WI38 (cell line): Measurements from ENCODE around the gene SLC16A5.

Experiments used
- H3K4me3 ChIP-seq: 2 replicates; pipeline ENCODE4 v1.5.1; 2011; ENCODE audit warnings: low read depth, mild to moderate bottlenecking, control low read depth, low read length
- TF ChIP-seq, protein P1 (sequence below): IDR thresholded peaks from 2 replicates; pipeline ENCODE4 v1.5.1; 2012; ENCODE audit warnings: low read depth, mild to moderate bottlenecking, control low read depth, low read length

Gene SLC16A5

GRCh38 chr17:75074532-75074931 lies 13.2 kb upstream of the SLC16A5 start:
- TF ChIP-seq, protein P1, sequence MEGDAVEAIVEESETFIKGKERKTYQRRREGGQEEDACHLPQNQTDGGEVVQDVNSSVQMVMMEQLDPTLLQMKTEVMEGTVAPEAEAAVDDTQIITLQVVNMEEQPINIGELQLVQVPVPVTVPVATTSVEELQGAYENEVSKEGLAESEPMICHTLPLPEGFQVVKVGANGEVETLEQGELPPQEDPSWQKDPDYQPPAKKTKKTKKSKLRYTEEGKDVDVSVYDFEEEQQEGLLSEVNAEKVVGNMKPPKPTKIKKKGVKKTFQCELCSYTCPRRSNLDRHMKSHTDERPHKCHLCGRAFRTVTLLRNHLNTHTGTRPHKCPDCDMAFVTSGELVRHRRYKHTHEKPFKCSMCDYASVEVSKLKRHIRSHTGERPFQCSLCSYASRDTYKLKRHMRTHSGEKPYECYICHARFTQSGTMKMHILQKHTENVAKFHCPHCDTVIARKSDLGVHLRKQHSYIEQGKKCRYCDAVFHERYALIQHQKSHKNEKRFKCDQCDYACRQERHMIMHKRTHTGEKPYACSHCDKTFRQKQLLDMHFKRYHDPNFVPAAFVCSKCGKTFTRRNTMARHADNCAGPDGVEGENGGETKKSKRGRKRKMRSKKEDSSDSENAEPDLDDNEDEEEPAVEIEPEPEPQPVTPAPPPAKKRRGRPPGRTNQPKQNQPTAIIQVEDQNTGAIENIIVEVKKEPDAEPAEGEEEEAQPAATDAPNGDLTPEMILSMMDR = no peak
- H3K4me3 ChIP-seq = no peak overlapping the region

- H3K4me3 ChIP-seq = no peak overlapping the region
- TF ChIP-seq, protein P1 = no peak
These were observed 12.0 kb upstream of the SLC16A5 start for GRCh38 chr17:75075597-75076336.

DNA sequence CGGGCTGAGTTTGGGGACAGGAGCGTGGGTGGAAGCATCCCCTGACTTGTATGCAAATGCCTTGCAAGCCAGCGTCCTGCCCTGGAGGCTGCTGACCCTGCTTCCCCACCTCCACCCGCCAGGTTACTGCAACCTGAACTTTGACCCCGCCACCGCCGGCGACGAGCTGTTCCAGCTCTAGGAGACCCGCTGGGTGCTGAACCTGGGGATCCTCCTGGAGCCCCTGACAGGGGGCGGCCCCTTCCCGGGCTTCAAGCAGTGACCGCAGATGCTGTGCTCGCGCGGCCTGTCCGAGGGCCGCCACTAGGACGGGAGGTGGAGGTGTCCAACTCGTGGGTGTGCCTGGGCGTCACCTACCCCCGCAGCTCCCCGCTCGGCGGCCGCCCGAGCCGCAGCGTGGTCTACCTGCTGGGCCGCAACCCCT lies 10.7 kb upstream of the SLC16A5 start:
- no peak overlapping the region for H3K4me3 ChIP-seq
- TF ChIP-seq, protein P1 = no peak

DNA sequence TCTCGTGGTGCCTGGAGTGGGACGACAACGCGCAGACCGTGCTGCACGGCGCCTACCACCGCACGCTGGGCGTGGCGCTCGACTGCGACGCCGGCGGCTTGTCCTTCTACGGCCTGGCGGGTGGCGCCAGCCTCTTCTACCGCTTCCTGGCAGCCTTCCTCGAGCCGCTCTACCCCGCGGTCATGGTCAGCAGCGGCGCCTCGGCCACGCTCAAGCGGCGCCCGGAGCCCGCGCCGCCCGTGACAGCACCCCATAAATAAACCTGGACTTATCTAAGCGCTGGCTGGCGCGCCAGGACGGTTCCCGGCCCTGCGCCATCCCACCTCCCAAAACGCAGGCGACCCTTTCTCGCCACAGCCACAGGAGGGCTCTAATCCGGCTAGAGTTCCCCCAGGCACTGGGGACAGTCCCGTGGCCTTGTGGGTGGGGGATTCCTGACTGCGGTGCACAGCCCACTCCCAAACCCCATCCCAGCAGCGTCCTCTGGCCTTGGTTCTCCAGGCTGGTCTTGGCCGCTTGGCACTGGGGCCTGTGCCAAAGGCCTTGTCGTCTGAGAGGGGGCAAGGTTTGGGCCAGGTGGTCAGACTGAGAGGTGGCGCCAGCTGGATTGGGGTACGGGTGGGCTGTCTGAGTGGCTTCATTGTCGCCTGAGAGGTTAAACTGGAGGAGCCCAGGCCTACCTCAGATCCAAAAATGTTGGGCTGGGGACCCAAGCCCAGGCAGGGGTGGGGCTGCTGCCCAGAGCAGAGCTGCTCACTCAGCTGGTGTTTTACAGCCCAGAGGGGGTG lies 10.1 kb upstream of the SLC16A5 start:
- no peak overlapping the region for H3K4me3 ChIP-seq
- TF ChIP-seq, protein P1 = no peak

GRCh38 chr17:75078284-75079022 lies 9.3 kb upstream of the SLC16A5 start:
- TF ChIP-seq, protein P1 = no peak
- H3K4me3 ChIP-seq = no peak overlapping the region

DNA sequence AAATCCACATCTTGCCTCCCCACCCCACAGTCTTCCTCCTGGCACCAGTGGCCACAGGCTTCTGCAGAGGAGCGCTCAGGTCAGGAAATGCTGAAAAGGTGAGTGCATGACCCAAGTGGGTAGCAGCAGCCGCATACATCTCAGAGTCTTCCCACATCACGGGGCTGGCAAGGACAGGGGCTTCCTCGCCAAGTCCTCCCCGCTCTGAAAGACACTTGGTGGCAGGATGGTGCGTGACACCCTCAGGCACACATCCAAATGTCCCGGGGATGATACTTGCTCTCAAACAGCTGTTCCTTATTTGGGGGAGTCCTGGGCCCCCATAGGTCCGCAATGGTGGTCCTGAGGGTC lies 8.8 kb upstream of the SLC16A5 start:
- no peak overlapping the region for H3K4me3 ChIP-seq
- TF ChIP-seq, protein P1 = no peak
